Endometrium (tissue), 2 donors: Measurements from ENCODE around the gene MYORG.

Experiments used
- FAIRE-seq: peaks from 2 replicates; lab custom pipeline; 2012; peaks lifted over from hg19 to GRCh38; lab: Jason Lieb, UNC
- donor health status: control.
- donor health status: control.

MYORG gene

DNA sequence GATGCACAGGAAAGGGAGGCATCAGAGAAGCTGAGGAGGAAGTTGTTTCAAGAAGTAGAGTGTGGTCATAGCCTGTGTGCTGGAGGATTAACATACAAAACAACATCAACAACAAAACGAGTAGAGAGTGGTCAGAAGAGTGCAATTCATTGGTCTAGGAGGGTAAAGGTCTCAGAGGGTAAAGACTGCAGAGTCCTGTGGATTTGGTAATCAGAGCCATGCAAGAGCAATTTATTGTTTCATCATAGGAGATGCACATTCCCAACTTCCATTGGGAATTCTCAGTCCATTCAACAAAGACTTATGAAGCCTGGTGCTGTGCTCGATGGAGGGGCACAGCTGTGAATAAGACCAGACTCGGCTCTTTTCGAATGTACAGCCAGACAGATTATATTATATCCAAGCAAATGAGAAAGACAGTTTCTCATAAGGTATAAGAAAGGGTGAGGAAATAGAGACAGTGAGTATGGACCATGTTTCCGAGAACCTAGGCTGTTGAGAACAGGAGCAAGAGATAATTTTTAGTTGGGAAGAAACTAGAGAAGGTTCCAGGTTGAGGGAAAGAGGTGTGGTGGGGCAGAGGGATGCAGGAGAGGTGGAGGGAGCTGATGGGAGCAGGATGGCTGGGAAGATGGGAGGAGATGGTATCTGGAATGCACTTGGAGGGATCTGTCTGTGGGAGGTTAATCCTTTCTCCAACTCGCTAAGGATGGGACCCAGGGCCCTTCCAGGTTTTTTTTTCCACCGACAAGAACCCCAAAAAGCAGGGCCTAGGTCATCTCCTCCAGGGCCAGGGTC, 7.9 kb upstream of the MYORG start:
- no peak for FAIRE-seq

- no peak for FAIRE-seq
Measured at GRCh38 chr9:34383904-34384303, 7.2 kb upstream of the MYORG start.

- FAIRE-seq, result no peak
Measured at GRCh38 chr9:34382879-34383278, 6.2 kb upstream of the MYORG start.

DNA sequence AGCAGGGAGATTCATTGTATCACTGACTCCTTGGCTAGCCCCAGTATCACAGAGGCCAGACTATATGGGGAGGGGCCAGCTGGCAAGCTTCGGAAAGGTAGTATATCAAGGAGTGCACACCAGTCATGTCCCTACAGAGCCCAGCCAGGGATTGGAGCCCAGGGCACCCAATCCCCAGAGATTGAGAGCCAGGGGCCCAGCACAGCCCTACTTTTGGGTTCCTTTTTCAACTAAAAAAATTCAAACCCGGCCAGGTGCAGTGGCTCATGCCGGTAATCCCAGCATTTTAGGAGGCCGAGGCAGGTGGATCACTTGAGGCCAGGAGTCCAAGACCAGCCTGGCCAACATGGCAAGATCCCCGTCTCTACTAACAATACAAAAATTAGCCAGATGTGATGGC, 5.4 kb upstream of the MYORG start:
- FAIRE-seq, result no peak

DNA sequence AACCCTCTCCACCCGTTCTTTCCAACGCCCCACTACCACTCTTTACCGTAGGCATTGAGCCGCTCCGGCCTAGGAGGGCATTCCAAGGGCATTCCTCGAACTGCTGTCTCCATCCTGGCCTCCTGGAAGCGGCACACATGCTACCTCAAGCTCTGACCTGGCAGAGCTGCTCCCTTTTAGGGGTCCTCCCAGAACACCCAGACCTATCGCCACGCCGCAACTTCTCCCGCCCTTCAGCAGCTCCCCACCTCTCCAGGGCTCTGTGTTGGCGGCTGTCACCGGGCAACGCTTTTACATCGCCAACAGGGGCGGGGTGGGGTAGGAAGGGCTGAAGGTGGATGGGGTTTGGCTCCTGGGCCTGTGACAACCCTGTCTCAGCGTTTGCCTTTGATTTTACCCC, 4.6 kb upstream of the MYORG start:
- no peak for FAIRE-seq

GRCh38 chr9:34380511-34381315, 4.0 kb upstream of the MYORG start:
- no peak for FAIRE-seq

DNA sequence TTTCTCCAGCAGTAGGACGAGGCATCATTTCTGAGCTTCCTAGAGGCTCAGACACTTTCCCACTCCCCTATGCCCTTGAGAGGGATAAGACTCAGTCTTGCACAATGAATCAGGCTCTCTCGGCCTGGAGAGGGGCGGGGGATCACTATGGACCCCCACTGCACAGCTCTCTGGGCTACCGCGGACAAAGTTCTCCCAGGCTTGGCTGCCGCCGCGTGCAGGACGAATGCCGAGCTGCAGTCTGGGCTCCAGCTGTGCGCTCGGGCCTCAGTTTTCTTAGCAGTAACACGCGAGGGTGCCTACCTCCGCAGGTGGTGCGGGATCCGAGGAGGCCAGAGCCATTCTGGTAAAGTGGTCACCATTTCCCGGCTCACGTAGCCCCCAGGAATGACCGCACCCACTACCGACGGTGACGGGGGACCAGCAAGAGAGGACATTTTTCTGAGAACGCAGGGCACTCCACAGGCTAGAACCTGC, 3.4 kb upstream of the MYORG start:
- no peak for FAIRE-seq

DNA sequence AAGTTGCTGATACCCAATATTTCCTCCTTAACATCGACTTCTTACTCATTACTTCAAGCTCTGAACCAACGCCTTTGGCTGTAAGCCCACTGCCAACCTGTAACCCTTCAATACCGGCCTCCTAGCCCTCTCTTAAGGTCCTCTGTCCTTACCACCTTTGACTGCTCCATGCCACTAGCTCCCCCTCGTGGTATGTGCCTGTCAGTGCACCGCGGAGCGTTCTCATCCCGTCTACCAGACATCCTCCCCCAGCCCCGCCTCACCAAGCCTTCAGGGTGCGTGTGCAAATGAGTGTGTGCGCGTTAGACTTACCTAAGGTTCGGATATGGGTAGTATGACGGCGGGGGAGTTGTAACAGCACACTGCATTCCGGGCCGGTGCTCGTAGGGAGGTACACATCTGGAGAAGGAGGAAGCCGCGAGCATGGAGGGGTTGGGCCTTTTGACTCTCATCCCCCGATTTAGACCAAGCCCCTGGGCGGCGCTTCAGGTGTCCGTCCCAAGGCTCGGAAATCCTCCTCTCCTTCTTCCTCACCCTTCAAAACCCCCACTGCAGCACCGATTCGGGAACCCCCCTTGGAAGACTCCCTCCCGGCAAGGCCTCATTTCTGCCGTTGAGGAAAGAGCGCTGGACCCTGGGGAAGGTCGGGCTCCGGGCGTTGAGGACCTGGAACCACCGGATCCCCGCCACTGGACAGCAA, 2.8 kb upstream of the MYORG start:
- no peak for FAIRE-seq

DNA sequence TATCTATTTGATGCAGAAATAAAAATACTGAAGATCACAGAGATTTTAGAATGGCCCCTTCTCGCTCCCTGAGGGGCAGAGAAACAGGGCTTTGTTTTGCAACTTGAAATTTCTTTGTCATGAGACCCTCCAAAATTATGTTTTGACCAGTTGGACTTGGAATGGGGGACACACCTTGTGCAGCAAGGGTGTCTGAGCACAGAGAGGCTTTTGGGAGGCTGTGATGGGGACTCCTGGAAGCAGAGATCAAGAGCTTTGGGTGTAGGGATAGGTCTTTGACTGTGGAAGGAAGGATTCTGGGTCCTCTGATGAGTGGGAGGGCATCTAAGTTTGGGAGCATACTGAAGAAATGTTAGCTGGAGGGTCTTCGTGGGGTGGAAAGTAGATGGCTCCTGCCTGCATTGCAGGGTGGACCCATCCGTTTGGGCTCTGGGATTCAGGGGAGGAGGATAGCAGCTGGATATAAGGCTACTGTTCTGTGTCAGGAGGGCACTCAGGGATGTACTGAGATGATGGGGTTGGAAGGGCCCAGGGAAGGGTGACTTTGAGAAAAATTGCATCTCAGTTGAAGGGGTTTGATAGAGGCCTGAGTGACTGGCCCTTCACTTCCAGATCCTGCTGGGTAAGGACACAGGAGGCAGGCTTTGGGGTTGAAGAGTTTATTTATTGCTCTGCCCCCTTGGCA, 1.8 kb upstream of the MYORG start:
- FAIRE-seq, result no peak

DNA sequence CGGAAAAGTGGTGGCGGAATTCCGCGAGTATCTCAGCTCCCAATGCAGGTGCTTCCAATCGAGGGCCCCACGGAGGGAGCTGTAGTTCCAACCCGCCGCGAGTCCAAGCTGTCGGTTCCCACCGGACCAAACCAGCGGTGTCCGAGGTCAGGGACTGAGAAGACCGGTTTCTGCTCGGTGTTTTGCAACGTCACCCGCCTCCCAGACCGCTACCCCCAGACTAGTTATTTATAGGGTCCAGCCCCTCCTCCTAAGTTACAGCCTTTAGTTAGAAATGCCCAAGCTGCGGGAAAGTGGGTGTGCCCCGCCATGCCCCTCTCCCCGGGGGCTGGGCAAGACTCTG, 677 bp upstream of the MYORG start:
- FAIRE-seq, result no peak

DNA sequence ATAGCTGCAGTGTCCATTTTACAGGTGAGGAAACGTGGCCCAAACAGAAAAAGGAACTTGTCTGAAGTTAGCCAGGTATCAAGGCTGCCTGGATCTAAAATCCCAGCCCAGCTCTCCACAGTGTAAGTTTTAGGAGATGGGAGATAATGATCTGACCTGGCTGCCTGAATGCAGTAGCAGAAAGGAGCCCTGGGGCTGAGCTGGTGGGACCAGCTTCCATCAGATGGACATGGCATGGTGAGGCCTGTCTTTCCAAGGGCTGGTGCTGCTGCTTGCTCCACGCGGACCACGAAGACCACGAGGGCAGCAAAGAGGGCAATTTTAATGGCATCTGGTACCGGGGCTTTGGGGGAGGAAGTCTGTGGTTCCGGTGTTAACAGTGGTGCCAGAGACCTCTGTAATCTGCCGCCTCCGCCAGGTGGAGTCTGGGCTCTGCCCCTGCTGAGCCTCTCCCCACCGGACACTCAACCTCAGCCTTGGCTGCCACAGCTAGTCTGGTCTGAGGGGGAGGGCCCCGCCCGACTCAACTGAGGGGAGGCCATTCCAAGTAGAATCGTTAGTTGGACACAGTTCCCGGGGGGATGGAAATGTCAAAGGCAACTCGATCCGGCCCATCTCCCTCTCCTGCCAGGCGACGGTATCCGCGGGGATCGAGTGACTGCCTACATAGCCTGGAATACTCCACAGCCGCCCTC, 650 bp downstream of the MYORG start:
- FAIRE-seq, result no peak

DNA sequence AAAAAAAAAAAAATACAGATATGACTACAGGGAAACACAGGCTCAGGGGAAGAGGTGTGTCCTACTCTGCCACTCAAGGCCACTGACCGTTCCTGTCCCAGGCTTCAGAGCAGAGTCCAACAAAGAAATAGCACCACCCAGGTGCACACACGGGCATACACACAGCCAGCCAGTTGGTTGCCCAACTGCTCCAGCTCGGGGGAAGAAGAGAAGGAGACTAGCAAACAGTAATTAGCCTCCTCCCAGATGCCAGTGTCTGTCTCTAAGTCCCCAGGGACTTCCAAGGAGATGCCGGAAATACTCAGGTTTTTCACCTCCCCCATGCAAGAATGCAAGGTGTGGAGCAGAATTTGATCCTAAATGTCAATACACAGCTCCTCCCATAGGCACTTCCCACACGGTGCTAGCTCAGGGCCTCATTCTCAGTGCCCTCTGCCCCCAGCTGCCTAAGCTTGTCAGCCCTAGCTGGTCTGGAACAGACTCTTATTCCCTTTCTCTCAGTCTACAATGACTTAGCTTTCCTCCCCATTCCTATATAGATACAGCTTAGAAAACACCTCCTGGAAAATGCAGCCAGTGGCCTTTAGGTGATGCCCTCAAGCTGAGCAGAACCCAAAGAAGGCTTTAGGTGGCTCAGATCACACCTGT, 1.7 kb downstream of the MYORG start:
- FAIRE-seq, result no peak

DNA sequence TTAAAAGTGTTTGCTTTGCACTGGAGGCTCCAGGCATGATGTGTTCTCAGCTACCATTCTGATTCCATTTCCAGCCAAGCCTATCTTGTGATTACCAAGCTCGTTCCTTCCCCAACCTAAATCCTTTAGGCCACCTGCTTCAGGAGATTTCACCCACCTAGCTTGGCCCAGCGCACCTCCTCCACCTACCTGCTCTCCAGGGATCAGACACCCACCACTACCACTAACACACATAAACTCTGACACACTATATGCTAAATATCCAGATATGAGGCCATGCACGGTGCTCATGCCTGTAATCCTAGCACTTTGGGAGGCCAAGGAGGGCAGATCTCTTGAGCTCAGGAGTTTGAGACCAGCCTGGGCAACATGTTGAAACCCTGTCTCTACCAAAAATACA, 2.4 kb downstream of the MYORG start:
- no peak for FAIRE-seq

GRCh38 chr9:34373749-34374148, 2.9 kb downstream of the MYORG start:
- no peak for FAIRE-seq

DNA sequence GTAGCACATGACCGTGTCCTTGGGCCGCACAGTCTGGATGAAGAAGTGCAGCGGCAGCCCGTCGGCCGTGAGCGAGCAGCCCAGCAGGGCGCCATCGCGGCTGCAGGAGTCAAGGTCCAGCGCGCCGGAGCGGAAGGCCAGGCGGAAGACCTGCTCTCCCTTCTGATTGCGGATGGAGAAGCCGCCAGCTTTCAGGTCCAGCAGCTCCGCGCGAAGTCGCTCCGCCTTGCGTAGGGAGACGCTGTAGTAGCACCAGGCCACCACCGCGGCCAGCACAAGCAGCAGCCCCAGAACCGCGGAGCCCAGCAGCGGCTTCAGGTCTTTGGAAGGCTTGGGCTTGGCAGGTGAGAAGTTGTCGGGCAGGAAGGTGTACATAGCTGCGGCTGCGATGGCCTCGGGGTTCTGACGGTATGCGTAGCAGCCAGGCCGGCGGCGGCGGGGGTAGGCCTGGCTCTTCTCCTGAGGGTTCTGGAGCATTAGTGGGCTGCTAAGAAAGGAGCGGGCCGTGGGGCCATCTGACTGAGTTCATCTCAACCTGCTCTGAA, 4.2 kb downstream of the MYORG start:
- no peak for FAIRE-seq

DNA sequence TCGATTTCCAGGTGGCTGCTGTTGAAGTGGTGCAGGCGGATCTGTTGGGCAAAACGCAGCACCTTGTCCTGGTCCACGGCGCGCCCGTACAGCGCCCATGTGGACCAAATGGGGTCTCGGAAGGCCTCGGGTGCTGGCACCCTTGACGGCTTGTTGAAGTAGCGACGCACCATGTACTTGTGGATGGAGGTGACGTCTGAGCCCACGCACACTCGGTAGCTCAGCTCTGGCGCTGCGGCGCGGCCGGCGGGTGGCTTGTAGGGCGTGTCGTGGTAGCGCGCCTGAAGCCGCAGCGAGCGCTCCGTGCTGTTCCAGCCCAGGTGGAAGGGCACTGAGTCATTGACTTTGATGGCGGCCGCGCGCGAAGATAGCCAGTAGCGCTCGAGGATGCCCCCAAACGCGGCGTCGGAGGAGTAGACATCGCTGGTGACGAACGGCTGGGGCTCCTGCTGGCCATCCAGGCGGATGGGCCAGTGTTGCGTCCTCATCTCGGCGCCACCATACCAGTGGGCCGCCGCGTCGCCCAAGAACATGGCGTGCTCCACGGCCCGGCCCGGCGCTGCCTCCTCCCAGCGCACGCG, 4.7 kb downstream of the MYORG start:
- FAIRE-seq, result no peak

- FAIRE-seq, result no peak
Measured at GRCh38 chr9:34370970-34371880, 5.5 kb downstream of the MYORG start.

DNA sequence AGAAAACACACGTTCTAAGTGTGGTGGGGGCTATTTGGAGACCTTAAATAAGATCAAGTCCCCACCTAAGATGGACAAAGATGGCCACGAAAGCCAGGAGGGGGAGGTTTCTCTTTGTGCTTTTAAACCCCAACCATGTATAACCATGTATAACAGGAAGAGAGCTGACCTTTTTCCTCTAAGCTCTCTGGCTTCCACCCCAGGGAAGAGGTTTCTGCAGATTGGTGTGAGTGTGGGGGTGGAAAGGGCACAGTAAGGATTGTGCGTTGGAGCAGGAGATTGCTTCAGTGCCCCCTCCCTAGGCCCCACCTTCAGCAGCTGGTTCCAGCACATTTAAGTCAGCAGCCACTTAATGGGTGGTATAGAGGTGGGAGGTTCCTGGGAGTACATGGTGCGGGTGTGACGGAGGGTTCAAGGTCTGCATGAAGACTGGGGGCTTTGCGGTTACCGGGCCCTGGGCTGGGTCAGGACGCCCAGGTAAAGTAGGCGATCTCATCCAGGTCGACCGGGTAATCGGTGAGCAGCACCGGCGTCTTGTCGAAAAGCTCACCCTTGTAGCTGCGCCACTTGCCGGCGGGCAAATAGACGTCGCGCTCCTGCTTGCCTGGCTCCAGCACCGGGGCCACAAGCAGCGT, 6.2 kb downstream of the MYORG start:
- FAIRE-seq, result no peak

GRCh38 chr9:34369636-34370035, 7.1 kb downstream of the MYORG start:
- FAIRE-seq, result no peak
